Measurements from ENCODE around the gene EIF4E1B. TPM values are rescaled to one million over a fixed set of nuclear protein-coding genes. Genes with fewer than 3 reads are reported as not detected.

EIF4E1B gene
- total and polyA plus RNA-seq, 7 donors, result 0.36 TPM; not detected in 6

- no peak for DNase-seq
- 9 to 13% methylated on average over 34 of the region's 34 CpGs for WGBS, 2 donors
- H3K4me3 ChIP-seq, result no peak overlapping the region
- intact Hi-C loops (cut with DNase I), result no loop called here
- peaks cover 0 to 17% (median 15%) of the 10 kb centered on the region in 4 donors for H3K4me1 ChIP-seq
- peaks cover 32 to 87% (median 55%) of the 10 kb centered on the region in 3 donors for H3K27me3 ChIP-seq
- TF ChIP-seq POLR2AphosphoS5 (IDR thresholded peaks at IDR 0.05) (no peak), EP300 (IDR thresholded peaks at IDR 0.05) (no peak), POLR2A (IDR thresholded peaks at IDR 0.05) (no peak)
- TF ChIP-seq, protein P1, sequence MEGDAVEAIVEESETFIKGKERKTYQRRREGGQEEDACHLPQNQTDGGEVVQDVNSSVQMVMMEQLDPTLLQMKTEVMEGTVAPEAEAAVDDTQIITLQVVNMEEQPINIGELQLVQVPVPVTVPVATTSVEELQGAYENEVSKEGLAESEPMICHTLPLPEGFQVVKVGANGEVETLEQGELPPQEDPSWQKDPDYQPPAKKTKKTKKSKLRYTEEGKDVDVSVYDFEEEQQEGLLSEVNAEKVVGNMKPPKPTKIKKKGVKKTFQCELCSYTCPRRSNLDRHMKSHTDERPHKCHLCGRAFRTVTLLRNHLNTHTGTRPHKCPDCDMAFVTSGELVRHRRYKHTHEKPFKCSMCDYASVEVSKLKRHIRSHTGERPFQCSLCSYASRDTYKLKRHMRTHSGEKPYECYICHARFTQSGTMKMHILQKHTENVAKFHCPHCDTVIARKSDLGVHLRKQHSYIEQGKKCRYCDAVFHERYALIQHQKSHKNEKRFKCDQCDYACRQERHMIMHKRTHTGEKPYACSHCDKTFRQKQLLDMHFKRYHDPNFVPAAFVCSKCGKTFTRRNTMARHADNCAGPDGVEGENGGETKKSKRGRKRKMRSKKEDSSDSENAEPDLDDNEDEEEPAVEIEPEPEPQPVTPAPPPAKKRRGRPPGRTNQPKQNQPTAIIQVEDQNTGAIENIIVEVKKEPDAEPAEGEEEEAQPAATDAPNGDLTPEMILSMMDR (IDR thresholded peaks at IDR 0.05), result no peak
- H3K27ac ChIP-seq, result no peak overlapping the region
- no peaks in the 10 kb centered on the region for H3K36me3 ChIP-seq
- H3K9me3 ChIP-seq, result no peaks in the 10 kb centered on the region
These were observed 1.1 kb upstream of the EIF4E1B start for GRCh38 chr5:176629317-176629852.

DNA sequence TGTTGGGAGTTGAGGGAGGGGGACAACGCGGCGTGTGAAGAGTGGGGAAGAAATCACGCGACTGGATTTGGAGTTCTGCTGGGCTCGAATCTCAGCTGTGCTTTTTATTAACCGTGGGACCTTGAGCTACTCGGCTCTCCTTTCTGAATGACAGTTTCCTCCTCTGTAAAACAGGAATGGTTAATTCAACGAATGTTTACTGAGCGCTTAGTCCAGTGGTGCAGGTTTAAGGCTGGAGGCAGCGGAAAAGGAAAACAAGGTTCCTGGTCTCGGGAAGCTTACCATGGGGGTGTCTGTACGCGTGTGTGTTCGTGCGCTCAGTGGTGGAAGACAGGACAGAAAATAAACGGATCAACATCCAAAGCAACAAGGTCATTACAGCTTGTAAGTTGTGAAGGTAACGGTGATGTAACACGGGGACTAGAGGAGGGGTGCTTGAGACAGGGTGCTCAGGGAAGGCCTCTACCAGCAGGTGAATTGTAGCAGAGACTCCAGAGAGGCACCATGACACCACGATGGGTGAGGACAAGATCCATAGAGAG is 277 bp downstream of the EIF4E1B start:
- peaks cover 32 to 74% (median 46%) of the 10 kb centered on the region in 3 donors for H3K27me3 ChIP-seq
- H3K36me3 ChIP-seq, result no peaks in the 10 kb centered on the region
- peaks cover 0 to 17% (median 15%) of the 10 kb centered on the region in 4 donors for H3K4me1 ChIP-seq
- intact Hi-C loops (cut with DNase I), result no loop called here
- no peak for DNase-seq
- H3K4me3 ChIP-seq, result peak overlapping the region in 3 of 4 donors; percentile 21 to 46 (median 42)
- 5 to 7% methylated on average over 20 of the region's 20 CpGs for WGBS, 2 donors
- TF ChIP-seq POLR2A (IDR thresholded peaks at IDR 0.05) (no peak), POLR2AphosphoS5 (IDR thresholded peaks at IDR 0.05) (no peak), EP300 (IDR thresholded peaks at IDR 0.05) (no peak)
- TF ChIP-seq, protein P1 (IDR thresholded peaks at IDR 0.05), result no peak
- no peaks in the 10 kb centered on the region for H3K9me3 ChIP-seq
- no peak overlapping the region for H3K27ac ChIP-seq

GRCh38 chr5:176631383-176632200 is 1.1 kb downstream of the EIF4E1B start:
- peaks cover 0 to 17% (median 15%) of the 10 kb centered on the region in 4 donors for H3K4me1 ChIP-seq
- DNase-seq, result no peak
- no peak overlapping the region for H3K4me3 ChIP-seq
- no peak overlapping the region for H3K27ac ChIP-seq
- H3K27me3 ChIP-seq, result peaks cover 32 to 65% (median 39%) of the 10 kb centered on the region in 3 donors
- H3K9me3 ChIP-seq, result no peaks in the 10 kb centered on the region
- intact Hi-C loops (cut with DNase I), result no loop called here
- WGBS, 2 donors, result 32 to 66% methylated on average over 7 of the region's 7 CpGs
- TF ChIP-seq, protein P1 (IDR thresholded peaks at IDR 0.05), result no peak
- TF ChIP-seq EP300 (IDR thresholded peaks at IDR 0.05), result no peak
- no peak for TF ChIP-seq POLR2A (IDR thresholded peaks at IDR 0.05)
- TF ChIP-seq POLR2AphosphoS5 (IDR thresholded peaks at IDR 0.05), result no peak
- H3K36me3 ChIP-seq, result no peaks in the 10 kb centered on the region

GRCh38 chr5:176632745-176633144 is 2.3 kb downstream of the EIF4E1B start:
- DNase-seq, result no peak
- TF ChIP-seq EP300 (IDR thresholded peaks at IDR 0.05) (no peak), POLR2AphosphoS5 (IDR thresholded peaks at IDR 0.05) (no peak), POLR2A (IDR thresholded peaks at IDR 0.05) (no peak)
- TF ChIP-seq, protein P1 (IDR thresholded peaks at IDR 0.05), result no peak
- 39 to 75% methylated on average over 2 of the region's 2 CpGs for WGBS, 2 donors

More at GRCh38 chr5:176632745-176633144, 2.3 kb downstream of the EIF4E1B start:
- H3K4me3 ChIP-seq, result no peak overlapping the region
- peaks cover 0 to 17% (median 15%) of the 10 kb centered on the region in 4 donors for H3K4me1 ChIP-seq
- intact Hi-C loops (cut with DNase I), result no loop called here
- H3K27me3 ChIP-seq, result peaks cover 27 to 54% (median 30%) of the 10 kb centered on the region in 3 donors
- no peaks in the 10 kb centered on the region for H3K9me3 ChIP-seq
- H3K27ac ChIP-seq, result no peak overlapping the region
- no peaks in the 10 kb centered on the region for H3K36me3 ChIP-seq
